Activated naive CD4-positive, alpha-beta T cell treated with anti-CD3 and anti-CD28 coated beads for 36 hours (primary cell): ENCODE data around the gene DIP2A. TPM values are rescaled to one million over a fixed set of nuclear protein-coding genes. Genes with fewer than 3 reads are reported as not detected.

Source experiments
- CTCF ChIA-PET: fragments of 350-600 bp; sonication (Branson Sonifier 250); formaldehyde crosslinking; loops from one replicate; lab custom pipeline; 2021; ENCODE audit warnings: antibody characterized with exemption; lab: Charles Lee
- DNase-seq: peaks from one replicate; pipeline ENCODE4 v3.0.0-alpha.2; 2020
- H3K27ac Mint-ChIP-seq: one replicate; pipeline ENCODE4 v1.8.0; 2021; ENCODE audit warnings: mild to moderate bottlenecking, mixed read lengths
- H3K27me3 Mint-ChIP-seq: one replicate; pipeline ENCODE4 v1.8.0; 2021; ENCODE audit warnings: low read depth, mixed read lengths
- H3K36me3 Mint-ChIP-seq: one replicate; pipeline ENCODE4 v1.8.0; 2021; ENCODE audit warnings: low read depth, mixed read lengths
- H3K4me1 Mint-ChIP-seq: one replicate; pipeline ENCODE4 v1.8.0; 2021; ENCODE audit warnings: low read depth, mixed read lengths
- H3K4me3 Mint-ChIP-seq: one replicate; pipeline ENCODE4 v1.8.0; 2021; ENCODE audit warnings: mild to moderate bottlenecking, moderate library complexity, mixed read lengths
- H3K9me3 Mint-ChIP-seq: one replicate; pipeline ENCODE4 v1.8.0; 2021; ENCODE audit warnings: mixed read lengths
- intact Hi-C: fragments of 100-400 bp; cut with micrococcal nuclease; formaldehyde crosslinking; loops from one replicate; pipeline ENCODE4 v1.15.1; 2023
- total RNA-seq, 2 experiments: library from RNA; stranded (reverse); gene quantifications; one replicate each; pipeline ENCODE4 v1.2.3, GENCODE V29; 2021

Gene DIP2A
- total RNA-seq, 2 experiments from 2014 or later, result 31.4 to 32.7 TPM

DNA sequence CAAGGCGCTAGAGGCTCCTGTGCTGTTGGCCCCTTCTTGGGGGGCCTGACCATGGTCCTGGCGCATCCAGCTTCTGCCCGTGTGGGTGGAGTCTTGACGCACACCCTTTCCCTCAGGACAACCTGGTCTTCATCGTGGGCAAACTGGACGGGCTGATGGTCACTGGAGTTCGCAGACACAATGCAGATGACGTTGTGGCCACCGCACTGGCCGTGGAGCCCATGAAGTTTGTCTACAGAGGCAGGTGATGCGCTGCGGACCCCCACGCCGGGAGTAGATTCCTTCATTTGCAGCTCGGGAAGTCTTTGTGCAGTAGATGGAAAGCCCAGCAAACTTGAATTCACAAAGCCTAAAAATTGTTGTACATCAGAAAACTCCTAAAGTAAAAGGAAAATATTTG is 88.1 kb downstream of the DIP2A start:
- H3K9me3 Mint-ChIP-seq, result no peaks in the 10 kb centered on the region
- DNase-seq, result no peak
- H3K27me3 Mint-ChIP-seq, result no peaks in the 10 kb centered on the region
- no peak overlapping the region for H3K4me3 Mint-ChIP-seq
- no peak overlapping the region for H3K27ac Mint-ChIP-seq
- intact Hi-C loops, result no loop called here
- peaks cover 41% of the 10 kb centered on the region for H3K4me1 Mint-ChIP-seq
- CTCF ChIA-PET, result no interaction called here
- peaks cover 34% of the 10 kb centered on the region for H3K36me3 Mint-ChIP-seq

DNA sequence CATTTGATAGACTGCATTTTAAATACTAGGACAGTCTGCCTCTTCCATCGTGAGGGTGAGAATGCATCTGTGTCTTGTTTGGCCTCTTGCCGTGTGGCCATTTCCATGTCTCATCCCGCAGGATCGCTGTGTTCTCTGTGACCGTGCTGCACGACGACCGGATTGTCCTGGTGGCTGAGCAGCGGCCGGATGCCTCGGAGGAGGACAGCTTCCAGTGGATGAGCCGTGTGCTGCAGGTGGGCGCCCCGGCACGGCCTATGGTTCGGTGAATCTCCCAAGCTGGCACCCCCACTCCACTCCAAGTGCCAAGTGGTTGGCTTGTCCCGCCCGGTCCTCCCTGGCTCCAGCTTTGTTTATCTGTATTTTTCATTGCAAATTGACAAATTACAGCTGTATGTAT is 91.0 kb downstream of the DIP2A start:
- peaks cover 25% of the 10 kb centered on the region for H3K36me3 Mint-ChIP-seq
- H3K27ac Mint-ChIP-seq, result no peak overlapping the region
- no peaks in the 10 kb centered on the region for H3K9me3 Mint-ChIP-seq
- no peak overlapping the region for H3K4me3 Mint-ChIP-seq
- H3K27me3 Mint-ChIP-seq, result no peaks in the 10 kb centered on the region
- intact Hi-C loops, result loop anchor here (5.0 kb wide), 1 partner anchor 92 kb away; the partner anchor contains the start of gene DIP2A
- no peak for DNase-seq
- CTCF ChIA-PET, result no interaction called here
- H3K4me1 Mint-ChIP-seq, result peaks cover 41% of the 10 kb centered on the region

DNA sequence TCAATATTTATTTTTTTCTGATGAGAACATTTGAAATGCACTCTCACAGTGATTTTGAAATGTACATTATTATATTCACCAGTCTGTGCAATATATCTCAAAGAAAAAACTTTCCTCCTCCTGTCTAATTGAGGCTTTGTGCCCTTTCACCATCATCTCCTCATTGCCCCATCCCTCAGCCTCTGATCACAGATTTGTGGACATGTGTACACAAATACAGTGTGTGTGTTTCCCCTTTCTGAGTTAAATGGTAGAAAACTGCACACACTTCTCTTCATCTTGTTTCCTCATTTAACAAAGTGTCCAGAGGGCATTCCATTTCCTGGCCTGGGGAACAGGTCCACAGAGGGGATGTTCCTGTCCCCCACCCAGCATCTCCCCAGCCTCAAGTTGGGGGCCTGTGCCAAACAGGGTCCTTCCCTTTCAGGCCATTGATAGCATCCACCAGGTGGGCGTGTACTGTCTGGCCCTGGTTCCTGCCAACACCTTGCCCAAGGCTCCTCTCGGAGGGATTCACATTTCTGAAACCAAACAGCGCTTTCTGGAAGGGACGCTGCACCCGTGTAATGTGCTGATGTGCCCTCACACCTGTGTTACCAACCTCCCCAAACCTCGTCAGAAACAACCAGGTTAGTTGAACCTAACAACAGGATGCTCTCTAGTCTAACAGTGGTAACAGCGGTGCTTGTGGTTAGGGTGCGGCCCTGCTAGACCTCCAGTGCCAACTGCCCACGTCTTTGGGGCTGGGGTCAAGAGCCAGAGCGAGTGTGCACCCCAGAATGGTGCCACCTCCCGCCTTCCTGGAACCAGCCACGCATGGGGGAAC is 91.6 kb downstream of the DIP2A start:
- CTCF ChIA-PET, result interaction anchor here (0.9 kb wide), 1 partner anchor 87 kb away, joined by 4 read pairs; no protein-coding TSS in a partner anchor
- intact Hi-C loops, result loop anchor here (5.0 kb wide), 1 partner anchor 93 kb away; the partner anchor contains the start of gene DIP2A
- peak; percentile 44 for DNase-seq
- no peaks in the 10 kb centered on the region for H3K9me3 Mint-ChIP-seq
- no peaks in the 10 kb centered on the region for H3K27me3 Mint-ChIP-seq
- H3K36me3 Mint-ChIP-seq, result peaks cover 21% of the 10 kb centered on the region
- H3K27ac Mint-ChIP-seq, result peak overlapping the region; percentile 57
- no peak overlapping the region for H3K4me3 Mint-ChIP-seq
- peaks cover 37% of the 10 kb centered on the region for H3K4me1 Mint-ChIP-seq

DNA sequence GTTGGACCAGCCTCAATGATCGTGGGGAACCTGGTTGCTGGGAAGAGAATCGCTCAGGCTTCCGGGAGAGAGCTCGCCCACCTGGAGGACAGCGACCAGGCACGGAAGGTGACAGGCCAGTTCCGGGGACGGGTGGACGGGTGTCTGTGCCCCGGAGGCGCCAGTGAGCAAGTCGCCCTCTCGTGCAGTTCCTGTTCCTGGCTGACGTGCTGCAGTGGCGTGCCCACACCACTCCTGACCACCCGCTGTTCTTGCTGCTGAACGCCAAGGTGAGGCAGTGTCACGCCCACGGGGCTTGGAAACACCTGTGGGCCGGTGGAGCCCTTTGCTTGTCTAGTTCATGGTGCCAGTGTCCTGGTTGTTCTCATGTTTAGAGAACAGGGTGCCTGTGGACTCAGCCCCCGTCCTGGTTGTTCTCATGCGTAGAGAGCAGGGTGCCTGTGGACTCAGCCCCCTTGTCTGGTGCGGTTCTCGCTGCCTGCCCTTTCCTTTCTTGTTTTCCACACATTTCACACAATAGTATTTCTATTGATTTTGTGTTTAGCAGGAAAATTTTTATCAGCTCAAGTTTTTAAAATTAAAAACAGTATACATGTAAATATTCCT is 93.0 kb downstream of the DIP2A start:
- no peaks in the 10 kb centered on the region for H3K27me3 Mint-ChIP-seq
- H3K9me3 Mint-ChIP-seq, result no peaks in the 10 kb centered on the region
- intact Hi-C loops, result loop anchor here (5.0 kb wide), 1 partner anchor 94 kb away; the partner anchor contains the start of gene DIP2A
- CTCF ChIA-PET, result interaction anchor here (0.7 to 1.5 kb wide), 7 partner anchors 10 to 88 kb away, joined by 3 to 5 read pairs (median 4); no protein-coding TSS in a partner anchor
- peaks cover 41% of the 10 kb centered on the region for H3K4me1 Mint-ChIP-seq
- DNase-seq, result peak; percentile 65
- H3K4me3 Mint-ChIP-seq, result peak overlapping the region; percentile 60
- H3K27ac Mint-ChIP-seq, result peak overlapping the region; percentile 76
- H3K36me3 Mint-ChIP-seq, result peaks cover 16% of the 10 kb centered on the region

DNA sequence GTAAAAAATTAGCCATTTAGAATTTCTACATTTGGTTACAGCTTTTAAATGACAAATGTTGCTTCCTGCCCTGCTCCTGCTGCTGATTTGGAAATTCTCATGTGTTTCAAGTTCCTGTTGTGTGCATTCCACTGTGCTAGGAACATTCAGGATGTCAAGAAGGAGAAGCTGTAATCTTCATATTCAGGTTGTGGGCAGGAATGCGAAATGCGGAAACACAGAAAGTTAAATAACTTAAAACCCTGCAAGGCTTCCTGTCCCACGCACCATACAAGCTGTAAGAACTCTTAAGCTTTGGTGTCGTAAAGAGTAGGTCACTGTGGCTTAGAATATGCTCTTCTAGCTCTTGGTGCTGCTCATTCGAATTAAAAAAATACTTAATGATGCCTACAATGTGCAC is 93.6 kb downstream of the DIP2A start:
- no peak for DNase-seq
- CTCF ChIA-PET, result interaction anchor here (0.7 to 1.5 kb wide), 4 partner anchors 10 to 87 kb away, joined by 3 to 5 read pairs (median 4); no protein-coding TSS in a partner anchor
- Mint-ChIP-seq H3K9me3 (no peaks in the 10 kb centered on the region), H3K27me3 (no peaks in the 10 kb centered on the region), H3K4me1 (peaks cover 43% of the 10 kb centered on the region), H3K4me3 (peak overlapping the region; percentile 50), H3K36me3 (peaks cover 17% of the 10 kb centered on the region), H3K27ac (peak overlapping the region; percentile 77)
- intact Hi-C loops, result loop anchor here (5.0 kb wide), 1 partner anchor 95 kb away; the partner anchor contains the start of gene DIP2A

DNA sequence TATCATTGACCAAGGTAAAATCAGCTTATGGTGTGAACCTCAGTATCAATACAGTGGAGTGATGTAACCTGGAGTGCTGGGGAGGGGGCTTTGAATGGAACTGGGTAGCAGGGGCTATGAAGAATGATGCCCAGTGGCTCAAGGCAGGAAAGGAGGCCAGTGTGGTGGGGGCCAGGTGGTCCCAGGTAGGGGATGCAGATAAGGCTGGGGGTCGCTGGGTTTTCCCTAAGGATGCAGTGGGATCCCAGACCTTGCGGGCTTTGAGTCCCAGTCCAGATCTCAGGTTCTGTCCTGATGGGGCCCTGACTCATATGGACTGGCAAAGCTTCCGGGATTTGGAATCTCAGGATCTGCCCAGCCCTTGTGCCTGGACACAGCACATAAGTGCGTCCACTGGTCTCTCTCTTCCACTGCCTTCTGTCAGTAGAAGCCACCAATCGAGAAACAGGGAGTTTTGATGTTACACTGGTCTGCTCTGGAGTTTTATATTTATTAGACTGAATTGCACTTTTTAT is 94.2 kb downstream of the DIP2A start:
- Mint-ChIP-seq H3K4me3 (no peak overlapping the region), H3K36me3 (peaks cover 15% of the 10 kb centered on the region), H3K27me3 (no peaks in the 10 kb centered on the region), H3K9me3 (no peaks in the 10 kb centered on the region), H3K27ac (peak overlapping the region; percentile 77), H3K4me1 (peaks cover 45% of the 10 kb centered on the region)
- no peak for DNase-seq
- intact Hi-C loops, result loop anchor here (5.0 kb wide), 1 partner anchor 96 kb away; the partner anchor contains the start of gene DIP2A
- CTCF ChIA-PET, result interaction anchor here (1.3 kb wide), 1 partner anchor 21 kb away, joined by 5 read pairs; no protein-coding TSS in a partner anchor

DNA sequence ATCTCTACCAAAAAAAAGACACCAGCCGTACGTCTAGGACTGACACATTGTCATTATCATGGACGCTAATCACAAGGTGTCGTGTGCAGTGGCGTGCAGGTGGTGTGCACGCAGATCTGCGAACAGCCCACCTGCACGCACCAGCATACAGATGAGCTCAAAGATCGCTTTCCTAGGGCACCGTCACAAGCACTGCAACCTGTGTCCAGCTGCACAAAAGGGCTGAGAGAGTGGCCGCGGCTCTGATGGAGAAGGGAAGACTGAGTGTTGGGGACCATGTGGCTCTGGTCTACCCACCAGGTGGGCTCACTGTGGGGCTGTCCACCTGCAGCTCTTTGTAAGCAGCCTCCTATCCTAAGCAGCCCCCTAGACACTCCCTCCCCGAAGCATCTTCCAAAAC is 95.3 kb downstream of the DIP2A start:
- H3K4me3 Mint-ChIP-seq, result no peak overlapping the region
- peaks cover 13% of the 10 kb centered on the region for H3K36me3 Mint-ChIP-seq
- intact Hi-C loops, result loop anchor here (5.0 kb wide), 1 partner anchor 97 kb away; the partner anchor contains the start of gene DIP2A
- H3K9me3 Mint-ChIP-seq, result no peaks in the 10 kb centered on the region
- peaks cover 47% of the 10 kb centered on the region for H3K4me1 Mint-ChIP-seq
- CTCF ChIA-PET, result no interaction called here
- H3K27me3 Mint-ChIP-seq, result no peaks in the 10 kb centered on the region
- no peak for DNase-seq
- no peak overlapping the region for H3K27ac Mint-ChIP-seq

DNA sequence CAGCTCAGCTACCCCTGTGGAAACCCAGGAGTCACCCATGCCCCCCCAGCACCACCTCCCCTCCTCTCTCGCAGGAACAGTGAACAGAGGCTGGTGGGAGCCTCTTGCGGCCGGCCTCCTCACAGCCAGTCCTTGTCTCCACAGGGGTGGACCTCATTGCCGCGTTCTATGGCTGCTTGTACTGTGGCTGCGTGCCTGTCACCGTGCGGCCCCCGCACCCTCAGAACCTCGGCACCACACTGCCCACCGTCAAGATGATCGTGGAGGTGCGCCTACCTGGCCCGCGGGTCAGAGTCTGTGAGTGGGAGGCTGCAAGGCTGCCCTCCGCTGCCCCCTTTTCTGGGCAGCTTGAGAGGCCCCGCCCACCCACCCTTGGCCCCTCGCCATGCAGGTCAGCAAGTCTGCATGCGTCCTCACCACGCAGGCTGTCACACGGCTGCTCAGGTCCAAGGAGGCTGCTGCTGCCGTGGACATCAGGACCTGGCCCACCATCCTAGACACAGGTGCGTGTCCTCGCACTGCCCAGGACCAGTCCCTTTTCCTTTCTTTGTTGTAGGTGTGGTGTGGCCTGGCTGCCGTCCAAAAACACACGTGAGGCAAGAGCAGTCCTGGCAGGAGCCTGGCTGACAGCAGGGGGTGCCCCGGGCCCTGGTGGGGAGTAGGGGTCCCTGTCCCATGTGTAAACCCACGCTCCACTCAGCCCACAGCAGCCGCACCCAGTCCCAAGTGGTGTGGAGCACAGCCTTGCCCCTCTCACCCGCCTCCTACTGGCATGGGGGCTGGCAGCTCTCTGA is 95.9 kb downstream of the DIP2A start:
- H3K9me3 Mint-ChIP-seq, result no peaks in the 10 kb centered on the region
- no peak for DNase-seq
- CTCF ChIA-PET, result no interaction called here
- no peak overlapping the region for H3K4me3 Mint-ChIP-seq
- intact Hi-C loops, result loop anchor here (5.0 kb wide), 2 partner anchors 97 to 582 kb away; partner anchors contain the start of gene DIP2A
- peaks cover 54% of the 10 kb centered on the region for H3K4me1 Mint-ChIP-seq
- no peaks in the 10 kb centered on the region for H3K27me3 Mint-ChIP-seq
- H3K27ac Mint-ChIP-seq, result no peak overlapping the region
- peaks cover 14% of the 10 kb centered on the region for H3K36me3 Mint-ChIP-seq

DNA sequence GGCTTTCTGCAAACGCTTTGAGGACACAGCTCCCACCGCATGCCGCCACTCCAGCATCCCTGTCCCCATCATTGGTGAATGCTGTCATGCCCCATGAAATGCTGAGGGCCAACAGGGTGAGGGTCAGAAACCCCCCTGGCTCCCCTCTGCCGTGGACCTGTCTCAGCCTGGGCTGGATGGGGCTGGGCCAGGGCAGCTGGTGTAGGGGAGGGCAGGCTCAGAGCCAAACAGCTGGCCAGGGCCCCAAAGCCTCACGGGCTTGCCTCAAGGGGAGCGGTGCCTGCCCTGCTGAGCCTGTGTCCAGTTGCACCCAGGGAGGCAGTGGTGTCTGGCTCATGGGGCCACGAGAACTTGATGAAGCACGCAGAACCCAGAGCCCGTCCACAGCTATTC is 96.5 kb downstream of the DIP2A start:
- H3K27ac Mint-ChIP-seq, result no peak overlapping the region
- CTCF ChIA-PET, result no interaction called here
- no peaks in the 10 kb centered on the region for H3K27me3 Mint-ChIP-seq
- H3K4me1 Mint-ChIP-seq, result peaks cover 57% of the 10 kb centered on the region
- H3K36me3 Mint-ChIP-seq, result peaks cover 18% of the 10 kb centered on the region
- DNase-seq, result no peak
- no peak overlapping the region for H3K4me3 Mint-ChIP-seq
- intact Hi-C loops, result loop anchor here (5.0 kb wide), 1 partner anchor 583 kb away; no protein-coding TSS in a partner anchor
- no peaks in the 10 kb centered on the region for H3K9me3 Mint-ChIP-seq

DNA sequence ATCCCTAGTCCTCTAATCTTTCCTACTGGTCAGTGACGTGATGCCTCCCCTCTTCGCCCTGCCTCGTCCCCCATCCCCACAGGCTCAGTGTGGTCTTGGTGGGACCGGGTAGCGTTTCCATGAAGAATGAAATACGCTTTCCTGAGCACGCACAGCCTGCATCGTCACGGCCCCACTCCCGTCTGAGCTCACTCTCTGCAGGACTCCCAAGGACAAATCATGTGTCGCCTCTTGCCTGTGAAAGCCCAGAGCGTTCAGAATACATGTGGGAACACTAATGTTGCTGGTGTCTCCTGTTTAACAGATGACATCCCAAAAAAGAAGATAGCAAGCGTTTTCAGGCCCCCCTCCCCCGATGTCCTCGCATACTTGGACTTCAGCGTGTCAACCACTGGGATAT is 97.0 kb downstream of the DIP2A start:
- no peaks in the 10 kb centered on the region for H3K9me3 Mint-ChIP-seq
- intact Hi-C loops, result loop anchor here (5.0 kb wide), 1 partner anchor 583 kb away; no protein-coding TSS in a partner anchor
- CTCF ChIA-PET, result no interaction called here
- H3K4me1 Mint-ChIP-seq, result peaks cover 57% of the 10 kb centered on the region
- no peak overlapping the region for H3K4me3 Mint-ChIP-seq
- no peak for DNase-seq
- H3K27ac Mint-ChIP-seq, result no peak overlapping the region
- no peaks in the 10 kb centered on the region for H3K27me3 Mint-ChIP-seq
- H3K36me3 Mint-ChIP-seq, result peaks cover 18% of the 10 kb centered on the region

DNA sequence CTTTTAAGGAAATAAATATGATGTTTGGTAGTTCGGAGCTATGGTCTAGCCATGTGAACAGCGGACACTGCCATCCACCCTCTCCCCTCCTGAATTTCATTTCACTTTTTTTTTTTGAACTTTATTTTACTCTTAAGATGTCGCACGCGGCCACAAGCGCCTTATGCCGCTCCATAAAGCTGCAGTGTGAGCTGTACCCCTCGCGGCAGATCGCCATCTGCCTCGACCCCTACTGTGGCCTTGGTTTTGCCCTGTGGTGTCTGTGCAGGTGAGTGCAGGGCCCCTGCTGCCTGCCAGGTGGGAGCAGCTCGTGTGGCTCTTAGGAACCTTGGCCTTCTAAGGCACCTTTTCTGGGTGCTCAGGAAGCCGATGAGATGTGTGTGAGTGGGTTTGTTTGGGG is 98.1 kb downstream of the DIP2A start:
- peaks cover 28% of the 10 kb centered on the region for H3K36me3 Mint-ChIP-seq
- H3K4me3 Mint-ChIP-seq, result no peak overlapping the region
- CTCF ChIA-PET, result interaction anchor here (0.7 kb wide), 1 partner anchor 71 kb away, joined by 3 read pairs; no protein-coding TSS in a partner anchor
- H3K27ac Mint-ChIP-seq, result no peak overlapping the region
- intact Hi-C loops, result loop anchor here (5.0 kb wide), 1 partner anchor 585 kb away; no protein-coding TSS in a partner anchor
- no peak for DNase-seq
- H3K9me3 Mint-ChIP-seq, result no peaks in the 10 kb centered on the region
- H3K4me1 Mint-ChIP-seq, result peaks cover 59% of the 10 kb centered on the region
- H3K27me3 Mint-ChIP-seq, result no peaks in the 10 kb centered on the region
